Hippocampal formation (tissue), 2 donors: ENCODE measurements around the gene NPIPB8.
"Not testable (repeated sequence)": the region's sequence is repeated elsewhere in the genome, so short reads cannot be mapped to it uniquely, and the experiment has no call there.

Source experiments
- DNase-seq, 2 donors: peaks; one replicate each; lab custom pipeline; 2025; lab: John Stamatoyannopoulos, UW

NPIPB8 gene

DNA sequence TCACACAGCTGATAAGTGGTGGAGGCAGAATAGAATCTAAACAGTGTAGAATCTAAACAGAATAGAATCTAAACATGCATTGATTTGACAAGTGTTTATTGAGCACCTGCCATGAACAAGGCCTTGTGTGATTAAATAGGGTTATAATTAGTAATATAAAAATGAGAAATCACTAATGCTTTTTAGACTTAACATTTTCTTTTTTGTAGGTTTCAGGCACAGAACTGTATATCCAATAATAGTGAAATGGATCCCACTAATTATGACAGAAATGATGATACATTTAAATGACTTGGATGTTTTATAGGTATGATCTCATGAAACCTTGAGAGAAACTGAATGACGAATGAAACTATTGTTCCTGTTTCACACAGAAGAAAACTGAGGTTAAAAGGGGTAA is at the start of gene NPIPB8:
Gene NPIPB8, plus strand, starts transcription at position 301 of the 400 bp plus-strand sequence. CDS start 296 bp downstream, outside the sequence.
- DNase-seq: not testable (repeated sequence)

DNA sequence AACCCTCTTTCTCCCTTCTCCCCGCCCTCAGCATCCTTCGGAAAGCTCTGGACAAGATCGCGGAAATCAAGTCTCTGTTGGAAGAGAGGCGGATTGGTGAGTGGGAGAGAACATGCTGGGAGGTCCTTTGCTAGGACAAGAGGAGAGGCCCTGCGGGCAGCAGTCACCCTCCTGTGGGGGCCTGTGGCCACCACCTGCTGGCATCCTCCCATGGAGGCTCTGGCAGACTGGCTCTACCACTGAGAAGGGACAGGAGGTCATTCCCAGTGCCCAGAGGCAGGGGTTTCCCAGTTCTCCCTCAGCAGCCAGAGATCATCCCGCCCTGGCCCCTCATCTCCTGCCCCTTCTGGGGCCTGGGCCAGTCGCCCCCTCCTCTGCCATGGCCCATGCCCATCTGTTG is 48.8 kb upstream of the NPIPB8 start:
- DNase-seq: no peak

DNA sequence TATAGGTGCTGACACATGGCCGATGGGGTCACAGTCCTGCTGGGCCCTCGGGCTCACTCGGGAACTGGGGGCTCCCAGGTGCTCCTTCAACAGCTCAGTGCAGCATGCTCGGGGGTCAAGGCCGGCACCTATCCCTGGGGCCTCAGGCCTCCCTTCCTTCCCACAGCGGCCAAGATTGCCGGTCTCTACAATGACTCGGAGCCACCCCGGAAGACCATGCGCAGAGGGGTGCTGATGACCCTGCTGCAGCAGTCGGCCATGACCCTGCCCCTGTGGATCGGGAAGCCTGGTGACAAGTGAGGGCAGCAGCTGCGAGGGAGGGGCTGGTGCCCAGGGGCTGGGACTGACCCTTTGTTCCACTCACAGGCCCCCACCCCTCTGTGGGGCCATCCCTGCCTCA is 47.9 kb upstream of the NPIPB8 start:
- no peak for DNase-seq

DNA sequence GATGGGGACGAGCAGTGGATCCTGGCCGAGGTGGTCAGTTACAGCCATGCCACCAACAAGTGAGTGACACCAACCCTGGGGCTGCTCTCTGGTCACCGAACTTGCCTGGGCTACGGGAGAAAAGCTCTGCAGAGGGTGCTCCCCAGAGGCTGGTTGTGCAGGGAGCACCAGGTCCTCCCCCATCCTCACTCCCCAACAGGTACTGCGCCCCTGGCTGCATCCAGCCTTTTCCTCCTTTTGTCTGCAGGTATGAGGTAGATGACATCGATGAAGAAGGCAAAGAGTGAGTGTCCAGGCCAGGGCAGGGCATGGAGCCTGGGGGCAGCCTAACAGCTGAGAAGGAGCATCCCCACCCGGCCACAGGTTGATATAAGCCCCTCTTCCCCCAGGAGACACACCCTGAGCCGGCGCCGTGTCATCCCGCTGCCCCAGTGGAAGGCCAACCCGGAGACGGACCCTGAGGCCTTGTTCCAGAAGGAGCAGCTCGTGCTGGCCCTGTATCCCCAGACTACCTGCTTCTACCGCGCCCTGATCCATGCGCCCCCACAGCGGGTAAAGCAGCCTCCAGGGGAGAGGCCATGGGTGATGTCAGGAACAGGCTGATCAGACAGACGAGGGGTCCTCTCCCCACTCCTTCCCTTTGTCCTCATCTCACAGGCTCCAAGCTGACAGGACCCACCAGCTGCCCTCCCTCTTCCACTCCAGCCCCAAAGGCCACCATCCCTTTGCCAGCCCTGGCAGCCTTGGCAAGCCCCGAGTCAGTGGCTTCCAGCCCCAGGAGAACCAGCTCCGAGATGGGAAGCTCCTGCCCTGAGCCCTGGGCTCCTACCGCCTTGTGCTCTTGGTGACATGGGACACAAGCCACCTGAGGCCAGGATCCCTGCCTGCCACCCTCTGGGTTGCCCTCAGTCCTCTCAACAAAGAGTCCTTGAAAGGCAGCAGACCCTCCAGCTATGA is 47.2 kb upstream of the NPIPB8 start:
- no peak for DNase-seq

DNA sequence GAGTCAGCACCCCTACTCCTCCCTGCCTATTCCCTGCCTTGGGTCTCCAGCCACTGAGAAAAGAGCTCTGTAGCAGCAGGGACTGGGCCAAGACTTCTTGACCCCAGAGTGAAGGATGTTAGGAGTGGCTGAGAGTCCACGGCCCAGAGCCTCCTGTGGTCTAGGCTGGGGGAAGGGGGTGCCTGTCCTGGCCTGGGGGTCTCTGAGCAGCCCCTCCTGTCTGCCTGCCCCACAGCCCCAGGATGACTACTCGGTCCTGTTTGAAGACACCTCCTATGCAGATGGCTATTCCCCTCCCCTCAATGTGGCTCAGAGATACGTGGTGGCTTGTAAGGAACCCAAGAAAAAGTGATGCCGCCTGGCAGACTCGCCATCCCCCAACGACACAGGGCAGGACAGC is 46.5 kb upstream of the NPIPB8 start:
- no peak for DNase-seq

DNA sequence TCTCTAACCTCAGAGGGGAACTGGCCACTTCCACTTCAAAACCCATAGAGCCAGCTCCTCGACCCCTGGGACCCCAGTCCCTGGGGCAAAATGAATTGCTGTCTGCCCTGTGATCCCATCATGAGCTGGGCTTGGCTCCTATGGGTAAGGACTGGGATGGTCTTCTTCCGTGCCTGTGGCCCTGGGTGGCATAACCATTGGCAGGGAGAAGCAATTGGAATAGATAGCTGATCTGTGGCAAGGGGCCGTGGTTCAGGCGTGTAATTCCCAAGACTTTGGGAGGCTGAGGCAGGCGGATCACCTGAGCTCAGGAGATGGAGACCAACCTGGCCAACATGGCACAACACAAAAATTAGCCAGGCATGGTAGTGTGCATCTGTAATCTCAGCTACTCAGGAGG is 45.4 kb upstream of the NPIPB8 start:
- DNase-seq: no peak

DNA sequence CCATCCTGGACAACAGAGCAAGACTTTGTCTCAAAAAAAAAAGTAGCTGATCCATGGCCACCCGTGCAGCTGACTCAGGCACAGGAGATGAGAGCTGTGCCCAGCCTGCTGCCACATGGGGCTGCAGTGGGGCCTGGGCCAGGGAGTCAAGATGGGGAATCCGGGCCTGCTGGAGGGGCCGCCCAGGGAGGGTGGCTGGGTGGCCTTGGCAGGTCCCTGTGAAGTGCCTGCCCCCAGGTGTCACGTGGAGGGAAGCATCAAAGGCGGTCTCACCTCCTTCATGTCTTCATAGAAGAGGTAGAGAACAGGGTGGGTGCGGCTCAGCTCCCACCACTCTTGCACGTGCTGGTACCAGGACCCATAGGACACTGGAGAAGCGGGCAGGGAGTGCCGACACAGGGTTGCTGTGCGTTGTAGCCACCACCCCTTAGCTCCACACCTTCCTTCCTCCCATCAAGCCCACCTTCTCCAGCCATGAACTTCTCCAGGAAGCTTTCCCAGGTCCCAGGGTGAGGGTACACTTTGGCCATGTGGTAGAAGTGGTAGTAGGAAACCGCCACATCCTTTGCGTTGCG is 44.8 kb upstream of the NPIPB8 start:
- no peak for DNase-seq

DNA sequence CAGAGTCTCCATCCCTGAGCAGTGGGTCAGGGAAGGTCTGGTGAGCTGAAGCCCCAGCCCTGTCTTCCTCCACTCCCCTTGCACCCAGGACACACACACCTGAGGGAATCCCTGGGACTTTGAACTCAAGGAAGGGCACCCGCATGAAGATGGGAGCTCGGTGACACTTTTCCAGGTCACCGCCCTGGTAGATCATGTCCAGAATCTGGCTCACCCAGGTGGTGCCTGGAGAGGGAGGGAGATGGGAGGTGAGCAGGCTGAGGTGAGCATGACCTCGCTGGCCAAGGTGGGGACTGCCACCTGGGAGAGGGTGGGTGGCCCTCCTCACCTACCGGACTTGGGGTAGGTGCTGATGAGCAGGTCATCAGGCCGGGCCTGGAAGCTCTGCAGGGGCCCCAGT is 42.4 kb upstream of the NPIPB8 start:
- DNase-seq: not testable (repeated sequence)

DNA sequence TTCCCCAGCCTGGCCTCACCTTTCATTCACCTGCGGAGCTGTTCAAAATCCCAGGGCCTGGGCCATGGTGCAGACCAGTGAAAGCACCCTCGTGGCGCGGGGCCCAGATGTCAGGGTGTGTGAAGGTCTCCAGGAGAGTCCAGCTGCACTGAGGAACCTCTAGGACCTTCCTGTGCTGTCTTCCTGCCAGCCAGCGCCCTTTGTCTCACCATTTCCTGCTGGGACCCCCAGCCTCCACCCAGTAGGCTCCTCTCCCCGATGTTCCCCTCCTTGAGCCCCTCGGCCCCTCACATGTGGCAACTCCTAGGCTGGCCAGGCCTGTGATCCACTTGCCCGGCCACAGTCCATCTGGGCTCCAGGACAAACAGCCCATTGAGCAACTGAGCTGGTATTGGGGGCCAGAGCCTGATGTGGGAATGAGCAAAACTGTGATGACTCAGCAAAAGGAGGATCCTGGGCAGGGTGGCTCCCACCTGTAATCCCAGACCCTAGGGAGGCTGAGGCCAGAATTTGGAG is 41.7 kb upstream of the NPIPB8 start:
- no peak for DNase-seq

DNA sequence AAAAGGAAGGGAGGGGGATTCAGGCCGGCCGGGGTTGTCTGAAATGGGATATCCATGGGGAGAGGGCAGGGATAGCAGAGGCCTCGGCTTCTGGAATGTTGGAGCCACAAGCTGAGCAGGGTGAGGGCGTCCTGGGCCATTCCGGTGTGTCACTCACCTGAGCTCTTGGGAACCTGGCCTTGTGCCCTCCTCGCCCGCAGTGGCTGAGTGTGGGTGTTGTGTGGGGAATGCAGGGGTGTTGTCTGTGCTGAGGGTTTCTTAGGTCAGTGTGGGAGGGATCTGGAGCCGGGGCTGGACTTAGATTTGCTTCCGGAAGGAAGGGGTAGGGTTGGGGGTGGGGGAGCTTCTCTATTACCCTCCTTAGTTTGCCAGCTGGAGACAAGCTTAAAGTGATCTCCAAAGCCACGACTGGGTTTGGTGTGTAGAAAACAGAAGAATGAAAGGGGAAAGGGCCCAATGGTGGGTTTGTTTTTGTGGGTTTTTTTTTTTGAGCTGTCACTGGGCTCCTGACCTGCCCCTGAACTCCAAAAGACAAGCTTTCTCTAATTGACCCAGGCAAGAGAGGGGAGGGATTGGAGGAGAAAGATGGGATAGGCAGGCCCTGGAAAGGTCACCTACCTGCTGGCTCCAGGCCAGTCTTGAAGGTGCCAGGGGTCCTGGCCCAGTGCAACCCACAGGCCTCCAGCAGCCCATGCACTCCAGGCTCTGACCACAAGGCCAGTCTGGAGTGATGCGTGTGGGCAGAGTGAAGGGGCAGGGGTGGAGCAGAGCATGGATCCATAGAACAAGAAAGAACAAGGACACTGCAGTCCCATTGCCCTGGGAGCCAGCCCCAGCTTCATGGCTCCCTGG is 40.8 kb upstream of the NPIPB8 start, which contains the start of gene SULT1A2:
Gene SULT1A2, minus strand, starts transcription at position 211 of the 852 bp plus-strand sequence. CDS start 1,120 bp downstream, outside the sequence.
- no peak for DNase-seq

DNA sequence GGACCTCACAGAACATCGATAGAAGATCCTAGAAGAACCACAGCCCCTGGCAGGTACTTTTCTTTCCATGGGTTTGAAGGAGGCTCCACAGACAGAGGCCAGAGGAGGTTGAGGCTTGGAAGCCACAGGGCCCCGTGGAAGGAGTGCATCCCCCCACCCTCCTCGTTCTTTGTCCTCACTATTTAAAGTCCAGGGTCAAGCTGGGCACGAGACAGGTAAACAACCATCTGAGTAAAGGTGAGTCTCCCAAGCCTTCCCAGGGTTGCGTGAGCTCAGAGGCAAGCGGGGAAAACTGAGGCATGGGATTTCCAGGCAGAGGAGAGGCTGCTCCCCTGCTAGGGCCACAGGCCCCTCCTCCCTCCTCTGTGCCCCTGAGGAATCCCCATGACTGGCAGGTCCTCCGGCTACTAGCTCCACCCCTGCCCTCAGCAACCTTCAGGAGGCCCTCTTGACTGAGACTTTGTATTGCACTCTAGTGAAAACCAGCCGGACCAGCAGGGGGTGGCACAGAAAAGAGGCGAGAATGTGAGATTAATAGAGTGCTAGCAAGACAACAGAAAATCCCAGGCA is 40.1 kb upstream of the NPIPB8 start:
- no peak for DNase-seq

DNA sequence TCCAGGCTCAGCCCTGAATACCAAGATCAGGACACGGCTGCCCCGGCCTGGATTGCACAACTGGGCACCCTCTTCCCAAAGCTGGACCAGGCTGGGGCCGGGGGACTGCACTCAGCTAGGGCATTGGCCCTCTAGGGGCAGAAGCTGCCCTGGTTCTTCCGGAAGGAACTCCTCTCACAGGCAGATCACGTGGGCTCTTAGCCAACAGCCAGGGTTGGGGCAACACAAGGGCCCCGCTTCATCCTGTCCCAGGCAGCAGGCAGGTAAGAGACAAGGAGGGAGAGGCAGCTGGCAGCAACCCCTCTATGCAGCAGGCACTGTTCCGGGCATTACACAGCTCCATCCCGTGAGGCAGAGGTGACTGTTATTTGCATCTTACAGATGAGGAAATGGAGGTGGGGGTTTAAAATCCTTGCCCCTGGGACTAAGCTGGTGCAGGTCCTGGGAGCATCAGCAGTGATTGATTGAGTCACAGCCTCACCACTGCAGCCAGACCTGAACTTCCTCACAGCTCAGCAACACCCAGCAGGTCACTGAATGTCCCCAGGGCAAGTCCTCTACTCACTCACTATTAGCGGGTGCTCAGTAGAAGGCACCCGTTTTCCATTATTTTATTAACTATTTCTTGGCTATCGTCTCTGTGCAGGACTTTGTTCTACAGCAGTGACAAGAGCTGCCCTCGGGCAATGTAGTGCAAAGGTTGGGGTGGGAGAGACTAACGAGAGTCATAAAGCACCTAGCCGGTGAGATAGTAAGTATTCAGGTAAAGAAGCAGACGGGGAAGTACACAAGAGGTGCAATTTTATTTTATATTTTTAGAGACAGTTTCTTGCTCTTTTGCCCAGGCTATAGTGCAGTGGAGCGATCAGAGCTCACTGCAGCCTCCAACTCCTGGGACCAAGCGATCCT is 38.2 kb upstream of the NPIPB8 start:
- not testable (repeated sequence) for DNase-seq

DNA sequence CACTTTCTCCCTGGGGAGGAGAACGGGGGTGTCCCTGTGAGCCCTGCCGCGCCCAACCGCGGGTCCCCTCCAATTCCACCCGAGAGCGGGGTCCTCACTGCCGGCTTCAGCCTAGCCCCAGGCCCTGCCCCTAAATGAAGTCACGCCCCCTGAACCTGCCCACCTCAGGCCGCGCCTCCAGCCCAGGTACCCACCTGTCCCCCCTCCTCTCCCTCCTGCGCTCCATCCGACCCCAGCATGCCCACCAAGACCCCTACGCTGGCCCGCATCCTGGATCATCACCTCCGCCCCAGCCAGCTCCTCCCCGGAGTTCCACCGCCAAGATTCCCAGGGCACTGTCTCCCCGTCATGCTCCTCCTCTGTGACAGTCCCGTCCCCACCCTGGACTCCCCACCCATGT is 36.9 kb upstream of the NPIPB8 start:
- not testable (repeated sequence) for DNase-seq

DNA sequence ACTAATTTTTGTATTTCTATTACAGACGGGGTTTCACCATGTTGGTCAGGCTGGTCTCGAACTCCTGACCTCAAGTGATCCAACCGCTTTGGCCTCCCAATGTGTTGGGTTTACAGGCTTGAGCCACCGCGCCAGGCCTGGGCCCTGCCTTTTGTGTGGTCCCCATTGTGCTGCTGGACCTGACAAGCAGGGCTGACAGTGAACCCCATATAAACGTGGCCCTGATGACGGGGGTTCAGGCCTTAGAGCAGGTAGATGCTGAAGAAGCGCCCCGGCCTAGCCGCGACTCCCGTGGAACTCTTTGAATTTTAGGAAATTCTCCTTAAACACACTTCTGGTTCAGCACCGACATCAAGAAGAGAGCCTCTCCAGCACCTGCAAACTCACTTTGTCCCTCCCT is 36.3 kb upstream of the NPIPB8 start:
- not testable (repeated sequence) for DNase-seq

DNA sequence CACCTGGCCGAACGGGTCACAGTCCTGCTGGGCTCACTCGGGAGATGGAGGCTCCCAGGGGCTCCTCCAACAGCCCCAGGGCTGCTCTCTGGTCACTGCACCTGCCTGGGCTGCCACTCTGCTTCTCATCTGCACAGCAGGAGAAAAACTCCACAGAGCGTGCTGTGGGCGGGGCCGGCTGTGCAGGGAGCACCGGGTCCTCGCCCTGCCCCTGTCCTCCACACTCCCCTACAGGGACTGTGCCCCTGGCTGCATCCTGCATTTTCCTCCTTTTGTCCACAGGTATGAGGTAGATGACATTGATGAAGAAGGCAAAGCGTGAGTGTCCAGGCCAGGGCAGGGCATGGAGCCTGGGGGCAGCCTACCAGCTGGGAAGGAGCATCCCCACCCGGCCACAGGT is 35.8 kb upstream of the NPIPB8 start:
- DNase-seq: not testable (repeated sequence)

DNA sequence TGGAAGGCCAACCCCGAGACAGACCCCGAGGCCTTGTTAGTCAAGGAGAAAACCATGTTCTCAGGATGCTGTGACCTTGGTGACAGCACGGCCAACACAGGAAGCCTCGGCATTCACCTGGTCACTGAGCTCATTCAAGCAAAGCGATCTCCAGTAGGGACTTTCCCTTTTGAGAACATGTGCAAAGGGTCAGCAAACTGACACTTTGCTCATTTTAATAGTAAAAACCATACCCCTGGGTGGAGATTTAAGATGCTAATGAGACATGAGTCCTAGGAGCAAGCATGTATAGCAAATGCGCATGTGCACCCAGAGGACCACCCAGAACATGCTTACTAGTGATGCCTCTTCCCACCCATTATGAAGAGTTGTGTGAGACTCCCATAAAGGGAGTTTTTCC is 35.3 kb upstream of the NPIPB8 start:
- DNase-seq: no peak

DNA sequence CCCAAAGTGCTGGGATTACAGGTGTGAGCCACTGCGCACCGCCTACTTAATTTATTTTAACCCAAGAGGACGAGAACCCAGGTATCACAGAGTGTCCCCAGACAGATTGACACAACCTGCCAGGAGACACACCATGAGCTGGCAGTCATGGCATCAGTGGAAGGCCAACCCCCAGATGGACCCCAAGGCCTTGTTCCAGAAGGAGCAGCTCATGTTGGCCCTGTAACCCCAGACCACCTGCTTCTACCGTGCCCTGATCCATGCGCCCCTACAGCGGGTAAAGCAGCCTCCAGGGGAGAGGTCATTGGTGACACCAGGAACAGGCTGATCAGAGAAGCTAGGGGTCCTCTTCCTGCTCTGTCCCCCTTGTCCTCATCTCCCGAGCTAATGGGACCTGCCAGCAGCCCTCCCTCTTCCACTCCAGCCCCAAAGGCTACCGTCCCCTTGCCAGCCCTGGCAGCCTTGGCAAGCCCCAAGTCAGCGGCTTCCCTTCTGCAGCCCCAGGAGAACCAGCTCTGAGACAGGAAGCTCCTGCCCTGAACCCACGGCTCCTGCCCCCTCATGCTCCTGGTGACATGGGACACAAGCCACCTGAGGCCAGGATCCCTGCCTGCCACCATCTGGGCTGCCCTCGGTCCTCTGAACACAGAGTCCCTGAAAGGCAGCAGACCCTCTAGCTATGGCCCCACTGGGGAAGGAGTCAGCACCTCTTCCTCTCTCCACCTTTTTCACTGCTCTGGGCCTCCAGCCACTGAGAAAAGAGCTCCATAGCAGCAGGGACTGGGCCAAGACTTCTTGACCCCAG is 34.3 kb upstream of the NPIPB8 start:
- DNase-seq: no peak

DNA sequence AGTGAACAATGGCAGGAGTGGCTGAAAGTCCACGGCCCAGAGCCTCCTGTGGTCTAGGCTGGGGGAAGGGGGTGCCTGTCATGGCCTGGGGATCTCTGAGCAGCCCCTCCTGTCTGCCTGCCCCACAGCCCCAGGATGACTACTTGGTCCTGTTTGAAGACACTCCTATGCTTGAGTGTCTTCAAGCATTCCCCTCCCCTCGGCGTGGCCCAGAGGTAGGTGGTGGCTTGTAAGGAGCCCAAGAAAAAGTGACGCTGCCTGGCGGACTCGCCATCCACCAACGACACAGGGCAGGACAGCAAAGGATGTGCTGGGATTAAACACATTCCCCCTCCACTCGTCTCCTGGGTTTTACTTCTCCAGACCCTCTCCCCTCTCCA is 33.7 kb upstream of the NPIPB8 start:
- no peak for DNase-seq

DNA sequence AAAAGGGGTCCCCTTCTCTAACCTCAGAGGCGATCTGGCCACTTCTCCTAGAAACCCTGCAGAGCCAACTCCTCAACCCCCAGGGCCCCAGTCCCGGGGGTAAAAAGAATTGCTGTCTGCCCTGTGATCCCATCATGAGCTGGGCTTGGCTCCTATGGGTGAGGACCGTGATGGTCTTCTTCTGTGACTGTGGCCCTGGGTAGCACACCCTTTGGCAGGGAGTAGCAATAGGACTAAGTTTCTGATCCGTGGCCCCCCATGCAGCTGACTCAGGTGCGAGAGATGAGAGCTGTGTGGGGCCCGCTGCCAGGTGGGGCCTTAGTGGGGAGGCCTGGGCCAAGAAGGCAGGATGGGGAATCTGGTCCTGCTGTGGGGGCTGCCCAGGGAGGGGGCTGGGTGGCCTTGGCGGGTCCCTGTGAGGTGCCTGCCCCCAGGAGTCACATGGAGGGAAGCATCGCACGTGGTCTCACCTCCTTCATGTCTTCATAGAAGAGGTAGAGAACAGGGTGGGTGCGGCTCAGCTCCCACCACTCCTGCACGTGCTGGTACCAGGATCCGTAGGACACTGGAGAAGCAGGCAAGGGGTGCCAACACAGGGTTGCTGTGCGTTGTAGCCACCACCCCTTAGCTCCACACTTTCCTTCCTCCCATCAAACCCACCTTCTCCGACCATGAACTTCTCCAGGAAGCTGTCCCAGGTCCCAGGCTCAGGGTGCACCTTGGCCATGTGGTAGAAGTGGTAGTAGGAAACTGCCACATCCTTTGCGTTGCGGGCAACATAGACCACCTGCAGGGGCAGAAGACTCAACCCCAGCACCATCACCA is 31.4 kb upstream of the NPIPB8 start:
- no peak for DNase-seq
